HG03378 (cell line): ENCODE data around the gene OR52I2.

ENCODE experiments used
- ATAC-seq: cut with Tn5 transposase; IDR thresholded peaks from one replicate; pipeline ENCODE4 v1.9.1; 2021; ENCODE audit warnings: mild to moderate bottlenecking, moderate library complexity; ENCODE audit not compliant: unreplicated experiment

OR52I2 gene

DNA sequence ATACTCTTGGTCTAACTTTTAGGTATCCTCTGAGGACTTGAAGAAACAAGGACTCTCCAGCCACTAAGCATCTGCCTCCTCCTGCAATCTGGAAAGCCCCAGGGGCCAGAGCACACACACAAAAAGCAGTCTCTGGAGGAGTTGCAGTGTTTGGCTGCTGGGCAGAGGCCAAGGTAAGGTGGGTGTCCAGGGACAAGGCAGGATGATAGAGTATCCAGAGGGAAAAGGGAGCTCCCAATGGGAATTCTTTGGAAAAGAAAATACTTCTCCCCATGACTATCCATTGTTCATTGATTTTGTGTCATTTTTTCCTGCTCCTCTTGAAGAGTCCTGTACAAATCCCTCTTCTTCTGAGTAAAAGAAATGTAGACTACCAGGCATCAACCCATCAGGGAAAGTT is at the start of gene OR52I2:
TSS of gene OR52I2 (plus strand) at position 301 of the 400 bp plus-strand sequence.
- ATAC-seq: no peak

DNA sequence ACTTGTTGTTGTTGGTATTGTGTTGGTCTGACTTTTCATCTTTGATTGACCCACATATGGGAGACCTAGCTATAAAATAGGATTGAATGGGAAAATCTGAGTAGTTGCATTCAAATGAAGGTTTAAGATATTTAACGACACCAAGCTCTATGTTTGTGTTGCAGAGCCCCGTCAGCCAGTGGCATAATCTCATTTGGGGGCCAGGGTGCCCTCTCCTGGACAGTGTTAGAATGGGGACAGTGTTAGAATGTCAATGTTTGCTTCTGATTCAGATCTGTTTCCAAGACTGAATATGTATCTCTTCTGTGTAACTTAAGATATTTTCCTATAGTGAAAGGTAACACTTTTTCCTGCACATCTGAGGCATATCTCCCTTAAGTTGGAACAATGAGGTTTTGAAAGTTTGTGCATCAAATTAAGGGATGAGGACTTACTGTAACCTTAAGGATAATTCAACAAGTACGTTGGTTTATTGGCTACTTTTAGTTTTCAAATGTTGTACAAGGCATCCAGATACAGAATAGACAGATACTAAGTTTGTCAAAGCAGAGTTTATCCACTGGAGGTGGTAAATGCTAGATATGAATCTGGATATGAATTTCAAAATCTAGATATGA is 41.8 kb upstream of the OR52I2 start:
- ATAC-seq: no peak

DNA sequence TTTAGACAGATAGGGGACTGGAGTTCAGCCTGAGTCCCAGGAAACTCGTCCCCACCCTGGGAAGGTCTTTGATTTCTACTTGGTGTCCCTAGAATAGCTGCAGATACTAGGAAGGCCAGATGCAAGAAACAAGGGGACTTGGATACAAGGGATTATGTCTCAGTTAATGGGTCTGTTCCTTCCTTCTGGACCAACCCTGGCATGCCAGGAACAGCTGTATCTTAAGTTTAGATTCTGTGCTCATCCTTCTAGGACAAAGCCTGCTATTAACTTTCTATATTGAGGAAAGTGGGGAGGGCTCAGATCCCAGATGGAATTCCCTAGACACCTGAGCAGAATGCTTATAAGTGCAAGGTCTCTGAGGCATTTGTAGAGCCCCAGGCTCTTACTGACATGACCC is 40.5 kb upstream of the OR52I2 start:
- ATAC-seq: no peak

DNA sequence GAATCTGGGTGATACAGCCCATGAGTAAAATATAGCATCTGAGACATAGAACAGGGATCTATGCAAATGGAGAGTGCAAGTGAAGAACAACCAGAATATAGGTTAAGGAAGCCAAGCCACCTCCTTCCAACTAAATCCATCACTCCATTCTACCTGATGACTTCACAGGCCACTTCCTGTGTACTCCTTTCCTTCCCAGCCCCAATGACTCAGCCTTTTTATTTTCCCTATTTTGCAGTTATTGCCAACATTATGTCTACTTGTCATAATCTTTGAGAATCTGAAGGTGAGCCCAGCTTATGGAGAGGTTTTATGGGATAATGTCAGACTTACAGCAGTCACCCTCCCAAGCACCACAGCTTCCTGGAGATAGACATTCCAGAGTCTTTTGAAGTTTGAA is 38.0 kb upstream of the OR52I2 start:
- ATAC-seq: no peak

DNA sequence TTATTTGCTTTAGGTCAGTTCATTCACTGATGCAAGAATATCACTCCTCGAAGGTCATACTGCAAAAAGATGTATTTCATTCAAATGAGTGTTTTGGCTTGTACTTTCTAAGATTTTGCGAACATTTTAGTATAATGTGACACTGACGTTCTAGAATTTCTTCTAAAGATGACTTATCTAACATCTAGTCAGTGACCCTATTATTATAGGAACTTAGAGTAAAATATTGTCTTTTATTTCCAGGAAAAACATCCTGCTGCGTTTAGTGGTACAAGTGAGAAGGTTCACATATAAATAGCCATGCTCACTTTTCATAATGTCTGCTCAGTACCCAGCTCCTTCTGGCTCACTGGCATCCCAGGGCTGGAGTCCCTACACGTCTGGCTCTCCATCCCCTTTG is 36.7 kb upstream of the OR52I2 start, which contains the start of gene OR52M1:
TSS of gene OR52M1 (plus strand) at position 301 of the 400 bp plus-strand sequence. CDS start at position 301, 0 bp downstream.
- no peak for ATAC-seq

DNA sequence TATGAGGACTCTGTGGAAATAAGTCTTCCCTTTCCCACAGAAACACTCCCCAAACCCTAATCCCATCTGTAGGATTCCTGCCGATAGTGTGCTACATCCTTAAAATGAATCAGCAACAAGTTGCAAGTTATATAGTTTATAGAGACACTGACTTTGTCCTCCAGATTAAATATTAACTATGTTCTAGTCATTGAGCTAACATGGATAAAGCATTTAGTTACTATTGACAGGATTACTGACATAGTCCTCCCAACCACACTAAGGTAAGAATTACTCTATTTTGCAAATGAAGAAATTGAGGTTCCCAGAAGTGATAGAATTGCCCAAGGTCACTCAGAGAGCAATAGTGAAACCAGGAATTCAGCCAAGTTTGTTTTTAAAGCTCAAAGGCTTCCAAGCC is 34.7 kb upstream of the OR52I2 start:
- no peak for ATAC-seq

DNA sequence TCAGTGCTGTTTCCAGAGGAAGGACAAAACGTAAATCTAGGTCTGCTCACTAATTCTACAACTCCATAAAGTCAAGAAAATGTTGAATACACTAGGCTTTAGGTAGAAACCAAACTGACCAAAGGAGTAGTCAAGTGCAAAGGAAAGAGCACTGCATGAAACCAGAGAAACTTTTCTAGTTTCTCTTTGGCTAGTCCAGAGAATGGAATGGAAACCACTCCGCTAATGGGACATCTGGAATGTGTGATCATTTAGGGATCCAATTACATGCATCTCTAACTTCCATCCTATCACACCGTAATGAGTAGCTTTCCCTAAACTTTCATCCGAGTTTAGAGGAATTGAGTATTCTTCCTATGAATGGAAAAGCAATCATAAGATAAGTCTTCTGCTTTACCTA is 34.1 kb upstream of the OR52I2 start:
- ATAC-seq: no peak

DNA sequence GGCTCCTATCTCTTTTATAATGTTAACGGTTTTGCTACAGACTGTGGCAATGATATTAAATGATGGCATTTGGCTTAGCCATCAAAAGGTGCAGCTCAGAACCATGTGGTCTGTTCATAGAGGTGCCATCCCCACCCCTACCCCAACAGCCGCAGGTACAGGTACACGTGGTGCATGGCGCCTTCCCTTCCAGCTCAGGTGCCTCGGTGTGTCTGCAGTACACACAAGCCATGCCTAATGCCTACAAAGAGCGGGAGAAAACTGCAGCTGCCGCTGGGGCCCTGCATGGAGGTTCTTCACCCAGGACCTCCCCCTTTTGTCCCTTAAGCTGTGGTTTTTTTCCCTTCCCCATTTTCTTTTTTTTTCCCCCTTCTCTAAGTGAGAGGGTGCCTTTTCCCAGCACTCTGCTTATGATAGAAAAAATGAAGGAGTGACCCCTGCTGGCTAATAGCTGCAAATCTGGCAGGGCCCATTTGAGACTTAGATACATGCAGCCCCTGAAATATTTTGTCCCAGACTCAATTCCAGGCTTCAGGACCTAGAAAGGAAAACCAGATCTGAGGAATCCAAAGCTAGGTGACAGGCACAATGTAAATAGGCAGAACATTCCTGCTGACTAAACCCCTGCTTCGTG is 30.1 kb upstream of the OR52I2 start:
- no peak for ATAC-seq

DNA sequence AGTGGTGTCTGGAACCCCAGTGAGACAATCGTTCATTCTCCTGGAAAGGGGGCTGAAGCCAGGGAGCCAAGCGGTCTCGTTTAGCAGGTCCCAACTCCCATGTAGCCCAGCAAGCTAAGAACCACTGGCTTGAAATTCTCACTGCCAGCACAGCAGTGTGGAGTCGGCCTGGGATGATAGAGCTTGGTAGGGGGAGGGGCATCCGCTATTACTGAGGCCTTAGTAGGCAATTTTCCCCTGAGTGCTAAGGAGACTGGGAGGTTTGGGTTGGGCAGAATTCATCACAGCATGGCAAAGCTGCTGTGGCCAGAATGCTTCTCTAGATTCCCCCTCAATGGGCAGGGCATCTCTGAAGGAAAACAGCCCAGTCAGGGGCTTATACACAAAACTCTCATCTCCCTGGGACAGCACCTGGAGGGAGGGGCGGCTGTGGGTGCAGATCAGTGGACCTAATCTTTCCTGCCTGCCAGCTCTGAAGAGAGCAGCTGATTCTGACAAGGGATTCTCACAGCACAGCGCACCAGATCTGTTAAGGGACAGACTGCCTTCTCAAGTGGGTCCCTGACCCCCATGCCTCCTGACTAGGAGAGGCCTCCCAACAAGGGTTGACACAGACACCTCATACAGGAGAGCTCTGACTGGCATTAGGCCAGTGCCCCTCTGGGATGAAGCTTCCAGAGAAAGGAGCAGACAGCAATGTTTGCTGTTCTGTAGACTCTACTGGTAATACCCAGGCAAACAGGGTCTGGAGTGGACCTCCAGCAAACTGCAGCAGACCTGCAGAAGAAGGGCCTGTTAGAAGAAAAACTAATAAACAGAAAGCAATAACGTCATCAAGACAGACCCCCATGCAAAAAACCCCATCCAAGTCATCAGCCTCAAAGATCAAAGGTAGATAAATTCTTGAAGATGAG is 21.8 kb upstream of the OR52I2 start:
- no peak for ATAC-seq

DNA sequence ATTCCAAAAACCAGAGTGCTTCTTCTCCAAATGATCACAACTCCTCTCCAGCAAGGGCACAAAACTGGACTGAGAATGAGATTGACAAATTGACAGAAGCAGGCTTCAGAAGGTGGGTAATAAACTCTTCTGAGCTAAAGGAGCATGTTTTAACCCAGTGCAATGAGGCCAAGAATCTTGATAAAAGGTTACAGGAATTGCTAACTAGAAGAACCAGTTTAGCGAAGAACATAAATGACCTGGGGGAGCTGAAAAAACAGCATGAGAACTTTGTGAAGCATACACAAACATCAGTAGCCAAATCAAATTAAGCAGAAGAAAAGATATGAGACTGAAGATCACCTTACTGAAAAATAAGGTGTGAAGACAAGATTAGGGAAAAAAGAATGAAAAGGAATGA is 21.1 kb upstream of the OR52I2 start:
- ATAC-seq: no peak

DNA sequence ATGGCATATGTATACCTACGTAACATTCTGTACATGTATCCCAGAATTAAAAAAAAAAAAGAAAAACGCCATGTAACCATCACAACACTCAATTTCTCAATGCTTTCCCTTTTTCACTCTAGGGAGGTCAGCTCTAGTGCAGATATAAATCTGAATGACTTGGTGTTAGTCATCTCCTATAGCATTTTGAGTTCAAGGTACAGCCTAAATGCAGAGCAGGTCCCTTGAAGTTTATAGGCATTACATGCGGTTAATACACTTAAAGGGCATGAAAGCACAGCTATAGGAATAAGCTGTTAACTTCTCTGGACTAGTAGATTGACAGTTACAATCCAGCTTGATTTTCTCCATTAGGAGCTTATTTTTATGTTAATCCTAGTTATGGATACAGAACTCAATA is 16.2 kb upstream of the OR52I2 start:
- no peak for ATAC-seq

DNA sequence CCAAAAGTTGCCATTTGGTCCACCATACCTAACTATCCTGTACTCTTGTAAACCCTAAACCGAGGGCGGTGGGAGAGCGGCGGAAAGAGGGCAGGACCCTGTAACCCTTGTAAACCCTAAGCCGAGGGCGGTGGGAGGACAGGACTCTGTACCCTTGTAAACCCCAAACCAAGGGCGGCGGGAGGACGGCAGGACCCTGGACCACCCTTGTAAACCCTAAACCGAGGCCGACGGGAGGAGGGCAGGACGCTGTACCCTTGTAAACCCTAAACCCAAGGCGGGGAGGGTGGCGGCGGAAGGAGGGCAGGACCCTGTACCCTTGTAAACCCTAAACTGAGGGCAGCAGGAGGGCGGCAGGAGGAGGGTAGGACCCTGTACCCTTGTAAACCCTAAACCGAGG is 12.5 kb upstream of the OR52I2 start:
- no peak for ATAC-seq

DNA sequence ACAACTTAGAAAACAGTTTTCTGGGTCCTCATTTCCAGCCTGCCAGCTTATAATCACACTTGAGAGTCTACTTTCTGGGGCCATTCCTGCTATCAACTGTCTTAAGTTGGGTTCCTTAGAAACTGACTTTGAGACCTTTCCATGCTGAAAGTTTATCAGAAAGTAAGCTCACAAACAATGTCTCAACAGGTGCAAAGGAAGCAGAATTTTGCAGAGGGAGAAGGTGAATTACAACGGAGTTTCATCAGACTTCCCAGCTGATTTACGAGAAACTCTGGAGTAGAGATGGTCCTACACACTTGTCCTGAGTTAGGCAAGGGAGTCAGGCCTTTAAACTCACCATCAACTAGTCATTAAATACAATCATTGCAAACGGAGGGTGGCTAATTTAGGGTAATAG is 4.7 kb upstream of the OR52I2 start:
- ATAC-seq: no peak

DNA sequence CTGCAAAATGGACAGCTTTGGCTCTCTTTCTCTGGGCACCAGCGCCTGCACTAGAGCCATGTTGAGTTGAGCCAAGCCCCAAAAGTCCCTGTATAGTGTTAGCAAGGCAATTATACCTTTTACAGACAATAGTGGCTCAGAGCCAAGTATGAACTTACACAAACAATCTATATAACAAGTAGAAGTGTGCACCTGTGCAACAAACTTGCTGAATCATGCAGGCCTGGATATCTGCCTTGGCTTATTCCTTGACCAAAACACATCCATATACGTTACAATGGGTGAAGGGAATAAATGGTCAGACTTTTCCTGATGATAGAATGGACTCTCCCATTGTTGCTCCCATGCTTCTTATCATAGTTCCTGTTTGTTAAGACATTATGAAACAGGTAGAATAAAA is 3.8 kb upstream of the OR52I2 start:
- no peak for ATAC-seq

DNA sequence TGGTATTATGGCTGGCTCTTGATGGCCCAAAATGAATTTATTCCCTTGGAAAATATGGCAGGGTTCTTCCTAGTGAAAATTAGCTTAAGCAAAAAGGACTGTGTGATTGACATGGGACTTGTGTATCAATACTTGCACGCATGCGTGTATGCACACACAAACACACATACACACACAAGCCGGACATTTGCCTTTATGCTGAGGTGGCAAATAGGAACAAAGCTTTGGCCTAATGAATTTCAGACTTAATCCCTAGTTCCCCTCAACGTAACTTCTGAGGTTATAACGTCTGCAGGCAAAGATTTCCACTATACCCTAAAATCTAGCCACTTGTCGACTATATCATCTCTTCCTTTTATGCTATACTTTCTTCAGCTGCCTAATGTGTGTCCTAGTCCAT is 2.9 kb upstream of the OR52I2 start:
- no peak for ATAC-seq

DNA sequence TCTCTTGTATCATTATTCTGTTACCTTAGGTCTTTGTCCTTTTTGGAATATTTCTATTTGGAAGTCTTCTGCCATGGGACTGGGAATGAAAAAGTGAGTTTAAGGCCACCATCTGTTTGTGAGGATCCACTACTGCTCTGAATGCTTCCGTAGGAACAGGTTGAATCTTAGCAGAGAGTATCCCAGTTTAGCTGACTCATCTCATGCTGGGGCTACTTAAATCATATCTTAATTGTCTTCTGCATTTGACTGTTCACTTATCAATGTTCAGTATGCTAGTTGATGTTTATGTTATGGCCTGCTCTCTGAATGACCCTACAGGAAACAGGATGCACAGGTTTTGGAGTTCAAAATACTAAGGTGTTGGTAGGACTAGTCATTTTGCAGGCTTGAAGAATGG is 1.4 kb upstream of the OR52I2 start:
- ATAC-seq: no peak

DNA sequence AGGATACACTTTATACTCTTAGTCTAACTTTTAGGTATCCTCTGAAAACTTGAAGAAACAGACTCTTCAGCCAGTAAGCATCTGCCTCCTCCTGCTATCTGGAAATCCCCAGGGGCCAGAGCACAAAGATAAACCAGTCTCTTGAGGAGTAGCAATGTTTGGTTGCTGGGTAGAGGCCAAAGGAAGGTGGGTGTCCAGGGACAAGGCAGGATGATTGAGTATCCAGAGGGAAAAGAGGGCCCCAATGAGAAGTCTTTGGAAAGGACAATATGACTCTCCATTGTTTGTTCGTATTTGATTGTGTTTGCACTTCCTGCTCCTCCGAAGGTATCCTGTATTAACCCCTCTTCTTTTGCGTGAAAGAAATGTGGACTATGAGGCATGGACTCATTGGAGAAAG is 7.5 kb downstream of the OR52I2 start:
- no peak for ATAC-seq

DNA sequence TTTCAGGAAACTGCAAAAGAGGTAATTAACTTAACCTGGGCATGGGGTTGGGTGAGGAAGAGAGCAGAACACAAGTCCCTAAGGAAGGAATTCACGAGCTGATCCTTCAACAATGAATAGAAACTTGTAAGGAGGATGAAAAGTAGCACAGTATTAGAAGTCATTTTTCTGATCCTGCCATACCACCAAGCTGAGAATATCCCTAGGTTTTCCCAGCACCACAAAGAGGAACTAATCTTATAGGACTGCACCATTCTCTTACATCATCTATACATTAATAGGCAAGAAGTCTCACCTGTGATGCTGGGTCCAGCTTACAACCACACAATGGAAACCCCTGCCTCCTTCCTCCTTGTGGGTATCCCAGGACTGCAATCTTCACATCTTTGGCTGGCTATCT is 12.2 kb downstream of the OR52I2 start, which contains the start of gene OR52I1:
TSS of gene OR52I1 (plus strand) at position 301 of the 400 bp plus-strand sequence. CDS start at position 301, 0 bp downstream.
- no peak for ATAC-seq

DNA sequence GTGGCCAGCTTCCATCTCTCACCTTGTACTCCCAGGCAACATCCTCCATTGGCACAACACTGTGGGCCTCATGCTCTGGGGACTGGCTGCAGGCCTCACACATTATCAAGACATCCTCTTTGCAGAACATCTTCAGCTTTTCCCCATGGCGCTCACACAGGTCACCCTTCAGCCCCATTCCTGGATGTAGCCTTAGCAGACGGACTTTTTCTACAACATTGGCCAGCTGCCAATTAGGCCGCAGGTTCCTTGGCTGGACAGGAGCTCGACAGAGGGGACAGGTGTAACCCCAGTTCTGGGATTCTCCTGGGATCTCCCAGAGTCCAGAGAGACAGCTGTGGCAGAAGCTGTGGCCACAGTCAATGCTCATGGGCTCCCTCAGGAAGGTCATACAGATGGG is 23.5 kb downstream of the OR52I2 start:
- ATAC-seq: no peak

DNA sequence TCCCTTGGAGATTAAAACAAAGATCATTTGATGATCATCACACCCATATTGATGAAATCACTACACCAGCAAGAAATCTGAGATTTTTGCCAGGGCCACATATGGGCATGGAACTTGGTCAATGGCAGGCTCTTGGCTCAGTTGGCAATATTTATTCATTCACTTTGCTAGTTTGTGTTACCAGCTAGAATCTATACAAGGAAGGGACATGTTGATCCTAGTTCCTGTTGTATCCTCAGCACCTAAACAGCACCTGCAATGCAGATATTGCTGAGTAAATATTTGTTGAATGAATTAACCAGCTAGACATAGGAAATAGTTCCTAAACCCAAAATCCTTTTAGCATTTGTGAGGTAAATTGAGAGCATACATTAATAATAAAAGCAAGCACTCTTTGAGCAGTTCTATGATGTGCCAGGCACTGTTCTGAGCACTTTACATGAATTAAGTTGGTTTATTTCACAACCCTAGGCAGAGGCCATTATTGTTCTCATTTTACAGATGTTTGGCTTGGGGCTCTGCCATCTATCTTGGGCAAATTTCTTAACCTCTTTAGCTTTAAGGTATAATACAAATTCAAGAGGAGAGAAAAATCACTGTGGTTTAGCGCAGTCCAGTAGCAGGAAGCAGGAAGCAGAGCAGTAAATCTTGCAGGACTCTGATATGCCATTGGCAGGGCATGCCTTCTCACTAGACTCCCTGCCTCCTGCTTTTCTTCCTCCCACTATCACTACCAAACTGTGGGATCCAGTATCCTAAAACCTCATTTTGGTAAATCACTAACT is 24.9 kb downstream of the OR52I2 start:
- no peak for ATAC-seq

DNA sequence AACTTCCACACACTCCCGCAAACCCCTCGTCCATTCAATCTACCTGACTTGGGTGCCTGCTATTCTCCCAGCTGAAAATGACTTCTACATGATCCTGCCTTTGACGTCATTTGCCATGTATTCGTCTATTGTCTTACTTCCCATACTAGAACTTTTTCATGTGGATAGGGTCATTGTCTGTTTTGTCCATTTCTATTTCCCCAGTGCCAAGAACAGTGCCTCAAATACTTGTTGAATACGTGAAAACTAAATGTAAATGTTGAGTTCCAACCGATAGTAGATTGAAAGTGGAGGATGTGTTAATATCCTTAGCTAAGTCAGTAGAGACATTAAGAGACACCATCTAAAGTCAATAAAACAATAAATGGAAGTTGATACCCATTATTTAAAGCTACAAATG is 25.6 kb downstream of the OR52I2 start:
- no peak for ATAC-seq
